GM12892 (cell line): ENCODE measurements around the gene KRTAP10-1.

ENCODE experiments used
- POLR2A ChIP-seq: IDR thresholded peaks from 2 replicates; pipeline ENCODE4 v1.6.1; 2011; ENCODE audit warnings: low read depth, low read length, control low read depth
- POLR2AphosphoS5 ChIP-seq: IDR thresholded peaks from 2 replicates; pipeline ENCODE4 v1.6.1; 2011; ENCODE audit warnings: low read depth, low read length, control low read depth
- TAF1 ChIP-seq: IDR thresholded peaks from 2 replicates; pipeline ENCODE4 v1.6.1; 2011; ENCODE audit warnings: low read depth, mild to moderate bottlenecking, control low read depth, low read length, borderline replicate concordance

- TF ChIP-seq POLR2AphosphoS5 (no peak), POLR2A (no peak), TAF1 (no peak)
These were observed 45.9 kb upstream of the KRTAP10-1 start for GRCh38 chr21:44585892-44586291.
